ENCODE results near the gene DPP6. TPM values are rescaled to one million over a fixed set of nuclear protein-coding genes. Genes with fewer than 3 reads are reported as not detected.

The DPP6 gene
- polyA plus RNA-seq, 1 donor (not counting 4 experiments of a cell fraction or from before 2014, with no cell fraction given) = not detected

DNA sequence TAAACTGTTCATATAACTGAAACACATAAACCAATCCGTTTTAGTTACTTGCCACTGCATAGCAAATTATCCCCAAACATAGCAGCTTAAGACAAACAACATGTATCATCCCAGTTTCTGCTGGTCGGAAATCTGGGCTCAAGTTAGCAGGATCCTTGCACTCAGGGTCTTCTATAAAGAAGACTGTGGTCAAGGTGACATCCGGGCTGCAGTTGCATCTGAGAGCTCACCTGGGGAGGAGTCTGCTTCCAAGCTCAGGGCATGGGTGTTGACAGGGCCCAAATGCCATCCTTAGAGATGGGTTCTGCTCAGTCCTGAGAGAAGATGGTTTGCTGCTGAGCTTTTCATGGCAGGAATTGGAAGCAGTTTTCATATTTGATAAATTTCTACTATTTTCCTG lies 519.6 kb downstream of the DPP6 start:
- Histone ChIP-seq H3K9me1 (ENCODE audit: control insufficient read depth, extremely low read depth, insufficient read depth, low read length) (no peaks in the 10 kb centered on the region), H2AFZ (ENCODE audit: control insufficient read depth, low read length) (no peak overlapping the region), H3K4me1 (ENCODE audit: control insufficient read depth, extremely low read depth, insufficient read depth, low read length) (no peaks in the 10 kb centered on the region), H3K9me3 (ENCODE audit: control insufficient read depth, low read depth, low read length) (peaks cover 17% of the 10 kb centered on the region), H3K9ac (ENCODE audit: control insufficient read depth, extremely low read depth, insufficient read depth, low read length) (no peak overlapping the region), H3K4me2 (ENCODE audit: control insufficient read depth, extremely low read depth, insufficient read depth, low read depth, low read length) (no peak overlapping the region), H3K4me3 (ENCODE audit: control insufficient read depth in 2 of 3, extremely low read depth in 1 of 3, insufficient read depth in 2 of 3, low read depth in 1 of 3, low read length in 3 of 3) (no peak overlapping the region), H4K20me1 (ENCODE audit: control insufficient read depth, extremely low read depth, insufficient read depth, low read length) (no peaks in the 10 kb centered on the region), H3K27ac (ENCODE audit: control insufficient read depth, insufficient read depth, low read length) (no peak overlapping the region), H3K36me3 (ENCODE audit: control insufficient read depth in 2 of 2, extremely low read depth in 1 of 2, insufficient read depth in 2 of 2, low read length in 2 of 2) (no peaks in the 10 kb centered on the region), H3K79me2 (ENCODE audit: control insufficient read depth, insufficient read depth, low read length) (no peaks in the 10 kb centered on the region), H3K27me3 (ENCODE audit: control insufficient read depth, extremely low read depth, insufficient read depth, low read length) (no peaks in the 10 kb centered on the region)
- TF ChIP-seq, protein P1, sequence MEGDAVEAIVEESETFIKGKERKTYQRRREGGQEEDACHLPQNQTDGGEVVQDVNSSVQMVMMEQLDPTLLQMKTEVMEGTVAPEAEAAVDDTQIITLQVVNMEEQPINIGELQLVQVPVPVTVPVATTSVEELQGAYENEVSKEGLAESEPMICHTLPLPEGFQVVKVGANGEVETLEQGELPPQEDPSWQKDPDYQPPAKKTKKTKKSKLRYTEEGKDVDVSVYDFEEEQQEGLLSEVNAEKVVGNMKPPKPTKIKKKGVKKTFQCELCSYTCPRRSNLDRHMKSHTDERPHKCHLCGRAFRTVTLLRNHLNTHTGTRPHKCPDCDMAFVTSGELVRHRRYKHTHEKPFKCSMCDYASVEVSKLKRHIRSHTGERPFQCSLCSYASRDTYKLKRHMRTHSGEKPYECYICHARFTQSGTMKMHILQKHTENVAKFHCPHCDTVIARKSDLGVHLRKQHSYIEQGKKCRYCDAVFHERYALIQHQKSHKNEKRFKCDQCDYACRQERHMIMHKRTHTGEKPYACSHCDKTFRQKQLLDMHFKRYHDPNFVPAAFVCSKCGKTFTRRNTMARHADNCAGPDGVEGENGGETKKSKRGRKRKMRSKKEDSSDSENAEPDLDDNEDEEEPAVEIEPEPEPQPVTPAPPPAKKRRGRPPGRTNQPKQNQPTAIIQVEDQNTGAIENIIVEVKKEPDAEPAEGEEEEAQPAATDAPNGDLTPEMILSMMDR (optimal IDR thresholded peaks at IDR 0.05 in 1 of 3, IDR thresholded peaks at IDR 0.05 in 1 of 3, conservative IDR thresholded peaks at IDR 0.05 in 1 of 3; ENCODE audit: extremely low read depth in 1 of 3, insufficient read depth in 2 of 3, low read length in 3 of 3) = no peak
- no peak for TF ChIP-seq EZH2 (IDR thresholded peaks at IDR 0.05; ENCODE audit: low read length)
- no peak for DNase-seq (ENCODE audit: low read depth, low spot score)
- no peak for FAIRE-seq
- dilution Hi-C loops (cut with MboI; ENCODE audit: extremely low pct_ligation_motif_present, low sequenced_read_pairs) = no loop called here

DNA sequence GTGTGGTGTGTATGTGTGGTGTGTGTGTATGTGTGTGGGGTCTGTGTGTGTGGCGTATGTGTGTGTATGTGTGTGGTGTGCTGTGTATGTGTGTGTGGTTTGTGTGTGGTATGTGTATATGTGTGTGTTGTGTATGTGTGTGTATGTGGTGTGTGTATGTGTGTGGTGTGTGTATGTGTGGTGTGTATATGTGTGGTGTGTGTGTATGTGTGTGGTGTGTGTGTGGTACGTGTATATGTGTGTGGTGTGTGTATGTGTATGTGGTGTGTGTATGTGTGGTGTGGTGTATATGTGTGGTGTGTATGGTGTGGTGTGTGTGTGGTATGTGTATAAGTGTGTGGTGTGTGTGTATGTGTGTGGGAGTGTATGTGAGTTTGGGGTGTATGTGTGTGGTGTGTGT lies 522.0 kb downstream of the DPP6 start:
- H3K79me2 ChIP-seq (ENCODE audit: control insufficient read depth, insufficient read depth, low read length) = no peaks in the 10 kb centered on the region
- H3K9me3 ChIP-seq (ENCODE audit: control insufficient read depth, low read depth, low read length) = peaks cover 18% of the 10 kb centered on the region
- H3K36me3 ChIP-seq (ENCODE audit: control insufficient read depth in 2 of 2, extremely low read depth in 1 of 2, insufficient read depth in 2 of 2, low read length in 2 of 2) = no peaks in the 10 kb centered on the region
- dilution Hi-C loops (cut with MboI; ENCODE audit: extremely low pct_ligation_motif_present, low sequenced_read_pairs) = no loop called here
- no peaks in the 10 kb centered on the region for H3K9me1 ChIP-seq (ENCODE audit: control insufficient read depth, extremely low read depth, insufficient read depth, low read length)
- no peaks in the 10 kb centered on the region for H3K27me3 ChIP-seq (ENCODE audit: control insufficient read depth, extremely low read depth, insufficient read depth, low read length)
- no peaks in the 10 kb centered on the region for H3K4me1 ChIP-seq (ENCODE audit: control insufficient read depth, extremely low read depth, insufficient read depth, low read length)
- no peak for FAIRE-seq
- H3K27ac ChIP-seq (ENCODE audit: control insufficient read depth, insufficient read depth, low read length) = no peak overlapping the region
- H3K9ac ChIP-seq (ENCODE audit: control insufficient read depth, extremely low read depth, insufficient read depth, low read length) = no peak overlapping the region
- no peak overlapping the region for H2AFZ ChIP-seq (ENCODE audit: control insufficient read depth, low read length)
- TF ChIP-seq EZH2 (IDR thresholded peaks at IDR 0.05; ENCODE audit: low read length) = no peak
- TF ChIP-seq, protein P1 (optimal IDR thresholded peaks at IDR 0.05 in 1 of 3, IDR thresholded peaks at IDR 0.05 in 1 of 3, conservative IDR thresholded peaks at IDR 0.05 in 1 of 3; ENCODE audit: extremely low read depth in 1 of 3, insufficient read depth in 2 of 3, low read length in 3 of 3) = no peak
- no peak for DNase-seq (ENCODE audit: low read depth, low spot score)
- no peak overlapping the region for H3K4me2 ChIP-seq (ENCODE audit: control insufficient read depth, extremely low read depth, insufficient read depth, low read depth, low read length)
- no peak overlapping the region for H3K4me3 ChIP-seq (ENCODE audit: control insufficient read depth in 2 of 3, extremely low read depth in 1 of 3, insufficient read depth in 2 of 3, low read depth in 1 of 3, low read length in 3 of 3)
- H4K20me1 ChIP-seq (ENCODE audit: control insufficient read depth, extremely low read depth, insufficient read depth, low read length) = no peaks in the 10 kb centered on the region

Measured in keratinocyte (primary cell).